H4 (cell line): ENCODE data around the gene FAAP20. TPM values are rescaled to one million over a fixed set of nuclear protein-coding genes. Genes with fewer than 3 reads are reported as not detected.

Experiments used
- DNase-seq: peaks from one replicate; pipeline ENCODE4 v3.0.0-alpha.2; 2015; ENCODE audit warnings: low spot score
- total RNA-seq: library from RNA; depleted of rRNA; stranded (reverse); fragments of >200 nt; shearing (Covaris generic); gene quantifications from 2 replicates; pipeline ENCODE4 v1.2.3, GENCODE V29; 2014

Gene FAAP20
- total RNA-seq, 1 experiment from 2014 or later = 28.5 TPM

GRCh38 chr1:2229911-2230731, 35.5 kb upstream of the FAAP20 start:
- DNase-seq = no peak

GRCh38 chr1:2229037-2229864, 34.7 kb upstream of the FAAP20 start:
- peak; percentile 63 for DNase-seq

DNA sequence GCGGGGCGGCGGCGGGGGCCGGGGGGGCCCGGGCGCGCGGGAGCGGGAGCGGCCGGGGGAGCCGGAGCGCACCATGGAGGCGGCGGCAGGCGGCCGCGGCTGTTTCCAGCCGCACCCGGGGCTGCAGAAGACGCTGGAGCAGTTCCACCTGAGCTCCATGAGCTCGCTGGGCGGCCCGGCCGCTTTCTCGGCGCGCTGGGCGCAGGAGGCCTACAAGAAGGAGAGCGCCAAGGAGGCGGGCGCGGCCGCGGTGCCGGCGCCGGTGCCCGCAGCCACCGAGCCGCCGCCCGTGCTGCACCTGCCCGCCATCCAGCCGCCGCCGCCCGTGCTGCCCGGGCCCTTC, 34.1 kb upstream of the FAAP20 start:
- no peak for DNase-seq

DNA sequence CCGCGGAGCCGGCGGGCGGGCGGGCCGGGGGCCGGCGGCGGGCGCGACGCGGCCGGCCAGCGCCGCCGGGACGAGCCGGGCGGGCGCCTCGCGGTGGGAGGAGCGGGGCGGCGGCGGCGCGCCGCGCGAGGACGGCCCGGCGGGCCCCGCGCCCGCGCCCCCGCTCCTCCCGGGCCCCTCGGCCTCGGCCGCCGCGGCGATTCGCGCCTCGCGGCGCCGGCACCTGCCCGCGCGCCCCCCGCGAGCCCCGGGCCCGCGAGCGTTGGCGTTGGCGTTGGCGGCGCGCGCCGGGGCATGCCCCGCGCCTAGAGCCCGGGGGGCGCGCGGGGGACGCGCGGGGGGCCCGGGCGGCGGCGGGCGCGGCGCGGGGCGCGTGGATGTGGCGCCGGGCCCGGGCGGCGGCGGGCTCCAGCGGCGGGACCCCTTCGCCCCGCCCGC, 33.6 kb upstream of the FAAP20 start, which contains the start of gene SKI:
TSS of gene SKI (plus strand) at position 163 of the 438 bp plus-strand sequence. CDS start 448 bp downstream, outside the sequence.
- DNase-seq = no peak

DNA sequence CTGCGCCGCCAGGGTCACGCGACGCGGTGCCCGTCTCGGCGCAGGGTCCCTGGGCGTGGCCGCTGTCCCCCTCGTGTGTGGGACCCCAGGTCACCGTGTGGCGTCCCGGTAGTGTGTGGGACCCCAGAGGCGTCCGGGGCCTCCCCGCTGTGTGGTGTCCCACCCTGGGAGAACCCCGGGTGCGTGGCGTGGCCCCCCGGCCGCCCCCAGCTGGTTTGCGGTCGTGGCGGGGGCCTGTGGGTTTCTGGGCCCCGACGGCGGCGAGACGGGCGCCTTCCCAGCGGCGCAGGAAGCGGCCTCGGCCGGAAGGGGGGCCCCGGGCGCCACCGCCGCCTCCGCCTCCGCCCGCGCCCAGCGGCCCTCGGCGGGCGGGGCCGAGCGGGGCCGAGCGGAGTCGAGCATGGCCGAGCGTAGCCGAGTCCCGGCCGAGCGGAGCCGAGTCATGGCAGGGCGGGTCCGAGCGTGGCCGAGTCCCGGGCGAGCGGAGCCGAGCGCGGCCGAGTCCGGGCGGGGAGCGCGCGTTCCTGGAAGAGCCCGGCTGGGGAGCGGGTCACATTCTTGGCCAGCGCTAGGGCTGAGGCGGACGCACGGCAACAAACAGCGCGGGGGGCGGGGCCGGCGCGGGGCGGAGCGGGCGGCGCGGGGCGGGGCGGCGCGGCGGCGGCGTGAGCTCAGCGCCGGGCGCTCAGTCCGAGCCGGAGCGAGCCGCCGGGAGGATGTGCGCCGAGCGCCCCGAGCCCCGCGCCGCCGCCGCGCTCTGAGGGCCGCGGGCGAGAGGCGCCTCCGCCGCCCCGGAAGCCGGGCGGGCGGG, 33.0 kb upstream of the FAAP20 start:
- DNase-seq = peak; percentile 95

- no peak for DNase-seq
Measured at GRCh38 chr1:2226525-2227345, 32.2 kb upstream of the FAAP20 start.

DNA sequence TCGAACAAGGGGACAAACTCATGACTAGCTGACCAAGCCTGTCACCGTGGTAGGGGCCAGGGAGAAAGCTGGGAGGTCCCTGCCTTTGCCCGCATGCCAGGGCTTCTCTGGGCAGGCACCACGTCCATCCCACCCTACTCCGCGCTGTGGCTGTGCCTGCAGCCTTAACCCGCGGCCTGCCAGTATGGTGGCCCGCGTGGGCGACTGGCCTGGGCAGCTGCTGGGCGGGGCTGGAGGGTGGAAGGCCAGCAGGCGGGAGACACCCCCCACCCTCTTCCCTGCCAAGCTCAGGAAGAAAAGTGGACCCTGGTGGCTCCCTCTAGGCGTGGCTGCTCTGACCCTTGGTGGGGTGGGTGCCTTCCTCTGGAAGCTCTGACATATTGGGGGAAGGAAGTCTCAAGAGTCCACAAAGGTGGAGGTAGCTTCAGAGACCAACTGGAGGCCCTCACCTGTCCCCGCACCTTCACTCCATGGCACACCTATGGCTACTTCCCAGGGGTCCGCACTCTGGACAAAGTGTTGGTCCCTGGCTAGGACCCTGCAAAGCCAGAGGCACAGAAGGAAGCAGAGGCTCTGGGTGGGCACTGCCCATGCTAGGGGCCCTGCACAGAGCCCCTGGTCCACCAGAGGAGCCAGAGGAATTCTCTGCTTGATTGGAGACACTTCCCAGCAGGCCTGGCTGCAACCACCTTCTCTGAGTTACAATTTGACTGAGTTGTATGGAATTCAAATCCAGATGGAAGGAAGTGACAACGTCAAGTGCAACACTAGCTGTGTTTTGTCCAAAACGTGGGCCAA, 30.3 kb upstream of the FAAP20 start:
- DNase-seq = no peak

GRCh38 chr1:2224170-2224584, 29.6 kb upstream of the FAAP20 start:
- no peak for DNase-seq

- no peak for DNase-seq
Measured at GRCh38 chr1:2221271-2221670, 26.7 kb upstream of the FAAP20 start.

- DNase-seq = no peak
Measured at GRCh38 chr1:2216767-2217058, 22.1 kb upstream of the FAAP20 start.

- DNase-seq = no peak
Measured at GRCh38 chr1:2215909-2216766, 21.6 kb upstream of the FAAP20 start.

GRCh38 chr1:2215329-2215728, 20.8 kb upstream of the FAAP20 start:
- no peak for DNase-seq

- DNase-seq = no peak
Measured at GRCh38 chr1:2214541-2215241, 20.1 kb upstream of the FAAP20 start.

- DNase-seq = no peak
Measured at GRCh38 chr1:2213576-2214505, 19.3 kb upstream of the FAAP20 start.

GRCh38 chr1:2212532-2213491, 18.2 kb upstream of the FAAP20 start:
- peak; percentile 96 for DNase-seq

GRCh38 chr1:2212274-2212531, 17.6 kb upstream of the FAAP20 start:
- DNase-seq = no peak

- DNase-seq = no peak
Measured at GRCh38 chr1:2210786-2211185, 16.2 kb upstream of the FAAP20 start.
